H1 (cell line): ENCODE results near the gene PLXNA3. TPM values are rescaled to one million over a fixed set of nuclear protein-coding genes. Genes with fewer than 3 reads are reported as not detected.

Source experiments
- CHD1 ChIP-seq: IDR thresholded peaks from 2 replicates; pipeline ENCODE4 v1.6.1; 2012; ENCODE audit warnings: low read depth, low read length, improper control_type of control experiment
- CHD7 ChIP-seq: fragments of 300-600 bp; sonication (generic); IDR thresholded peaks from 2 replicates; pipeline ENCODE4 v1.7.1; 2012; ENCODE audit warnings: low read length, moderate library complexity, mild to moderate bottlenecking, inconsistent platforms; ENCODE audit not compliant: insufficient replicate concordance
- EGR1 ChIP-seq: IDR thresholded peaks from 2 replicates; pipeline ENCODE4 v1.6.1; 2011; ENCODE audit warnings: low read depth, low read length, borderline replicate concordance
- GTF2F1 ChIP-seq: IDR thresholded peaks from 2 replicates; pipeline ENCODE4 v1.6.1; 2012; ENCODE audit warnings: low read depth, low read length, improper control_type of control experiment, borderline replicate concordance
- KDM1A ChIP-seq: fragments of 200-600, 300-600 bp; sonication (generic); IDR thresholded peaks from 2 replicates; pipeline ENCODE4 v1.7.1; 2016; ENCODE audit warnings: mild to moderate bottlenecking, low read length, borderline replicate concordance
- NANOG ChIP-seq: IDR thresholded peaks from 2 replicates; pipeline ENCODE4 v1.6.1; 2011; ENCODE audit warnings: low read length, low read depth, mild to moderate bottlenecking, inconsistent platforms; ENCODE audit not compliant: insufficient read depth, poor library complexity, severe bottlenecking
- RNF2 ChIP-seq: fragments of 200-900, 300-1000 bp; sonication (generic); IDR thresholded peaks from 2 replicates; pipeline ENCODE4 v1.7.1; 2016; ENCODE audit warnings: borderline replicate concordance, low read depth, mild to moderate bottlenecking, antibody characterized with exemption, low read length; ENCODE audit not compliant: poor library complexity, severe bottlenecking; ENCODE audit errors: missing control alignments
- polyA plus RNA-seq, 7 experiments: library from polyadenylated mRNA; depleted of rRNA in 3 of 7; stranded (reverse) in 5 of 7; unstranded in 2 of 7; fragments of >200 nt in 5 of 7; fragments of 200-250 nt in 2 of 7; gene quantifications; 1 replicate in 5 of 7; 2 replicates in 1 of 7; 4 replicates in 1 of 7; pipeline versions ENCODE4 v1.2.1 to v1.2.3, GENCODE V29; 2011 to 2013; ENCODE audit warnings: missing spikeins in 2 of 7, mixed read lengths in 2 of 7
- total RNA-seq: library from RNA; stranded (reverse); fragmentation: NEBNext Ultra II Directional; extraction: Animal tissue kit (Norgen Biotek cat#: 25700); gene quantifications from 2 replicates; pipeline ENCODE4 v1.2.1, GENCODE V29; 2021

Gene PLXNA3
- total and polyA plus RNA-seq, 2 of the 8 experiments (the other 6 are each of a cell fraction or from before 2014, with no cell fraction given): 10.7 to 18.2 TPM

GRCh38 chrX:154412468-154412867 is 45.6 kb upstream of the PLXNA3 start (continued):
- TF ChIP-seq CHD7: no peak
- TF ChIP-seq EGR1: no peak
- no peak for TF ChIP-seq KDM1A
- TF ChIP-seq CHD1: no peak
- TF ChIP-seq RNF2: no peak
- no peak for TF ChIP-seq NANOG
- TF ChIP-seq GTF2F1: no peak
